OCI-M2 (cell line): ENCODE data around the gene ROR1.
"Not testable (repeated sequence)": the region's sequence is repeated elsewhere in the genome, so short reads cannot be mapped to it uniquely, and the experiment has no call there.

ENCODE experiments used
- DNase-seq: peaks from one replicate; lab custom pipeline; 2025; ENCODE audit not compliant: unreplicated experiment; lab: John Stamatoyannopoulos, UW

The ROR1 gene

GRCh38 chr1:63821091-63822005, 47.5 kb downstream of the ROR1 start:
- DNase-seq: no peak

- DNase-seq: no peak
Measured at GRCh38 chr1:63822540-63822939, 48.7 kb downstream of the ROR1 start.

- DNase-seq: no peak
Measured at GRCh38 chr1:63824451-63824850, 50.6 kb downstream of the ROR1 start.

GRCh38 chr1:63825111-63825510, 51.3 kb downstream of the ROR1 start:
- DNase-seq: no peak

- DNase-seq: not testable (repeated sequence)
Measured at GRCh38 chr1:63826246-63826861, 52.5 kb downstream of the ROR1 start.

GRCh38 chr1:63827411-63828321, 53.8 kb downstream of the ROR1 start:
- DNase-seq: no peak

GRCh38 chr1:63828322-63829044, 54.7 kb downstream of the ROR1 start:
- DNase-seq: no peak

GRCh38 chr1:63829349-63830327, 55.8 kb downstream of the ROR1 start:
- no peak for DNase-seq

- DNase-seq: no peak
Measured at GRCh38 chr1:63831409-63831808, 57.6 kb downstream of the ROR1 start.

GRCh38 chr1:63833363-63834119, 59.7 kb downstream of the ROR1 start:
- no peak for DNase-seq

- DNase-seq: no peak
Measured at GRCh38 chr1:63835128-63835527, 61.3 kb downstream of the ROR1 start.

GRCh38 chr1:63836374-63836773, 62.6 kb downstream of the ROR1 start:
- DNase-seq: no peak

- no peak for DNase-seq
Measured at GRCh38 chr1:63836830-63837229, 63.0 kb downstream of the ROR1 start.

- DNase-seq: no peak
Measured at GRCh38 chr1:63843010-63843409, 69.2 kb downstream of the ROR1 start.

- DNase-seq: no peak
Measured at GRCh38 chr1:63843884-63844283, 70.1 kb downstream of the ROR1 start.

- no peak for DNase-seq
Measured at GRCh38 chr1:63845346-63845745, 71.5 kb downstream of the ROR1 start.

- DNase-seq: no peak
Measured at GRCh38 chr1:63847308-63847910, 73.6 kb downstream of the ROR1 start.

GRCh38 chr1:63848733-63849132, 74.9 kb downstream of the ROR1 start:
- no peak for DNase-seq
